ENCODE data around the gene GSAP. TPM values are rescaled to one million over a fixed set of nuclear protein-coding genes. Genes with fewer than 3 reads are reported as not detected.

Gene GSAP
- total and polyA plus RNA-seq, 9 of the 15 experiments (the other 6 are each of a cell fraction or from before 2014, with no cell fraction given) = 0.13 TPM; not detected in 8

- H3K27ac ChIP-seq (ENCODE audit: extremely low read depth, low read depth, low read length) = no peak overlapping the region
- H3K36me3 ChIP-seq (ENCODE audit: control insufficient read depth, insufficient read depth, low read length) = no peaks in the 10 kb centered on the region
- no peak overlapping the region for H2AFZ ChIP-seq (ENCODE audit: low read depth, low read length)
- intact Hi-C loops (cut with micrococcal nuclease) = no loop called here
- ChIA-PET POLR2A (interaction anchor here (0.8 kb wide), 1 partner anchor 639 kb away, joined by 3 read pairs; no protein-coding TSS in a partner anchor), CTCF (ENCODE audit: low intra/inter-chr PET ratio) (no interaction called here)
- no peak overlapping the region for H3K4me3 ChIP-seq
- DNase-seq (ENCODE audit: extremely low read depth in 1 of 4, low spot score in 3 of 4) (no peak), ATAC-seq (no peak; the same call in 2 of the 3 replicates), FAIRE-seq (no peak)
- no peaks in the 10 kb centered on the region for H4K20me1 ChIP-seq (replicated peaks; ENCODE audit: control insufficient read depth, insufficient read depth, low read length)
- no peak overlapping the region for H3K4me2 ChIP-seq (ENCODE audit: insufficient read depth, low read length)
- H3K9ac ChIP-seq (ENCODE audit: insufficient read depth in 1 of 2, low read depth in 2 of 2, low read length in 2 of 2) = no peak overlapping the region
- no TSS peak for BruUV-seq (replicated peaks)
- peaks cover 0 to 14% of the 10 kb centered on the region in 2 experiments; a peak in 1 of 5 replicates for H3K4me1 ChIP-seq (replicated peaks in 1 of 2; ENCODE audit: control insufficient read depth in 2 of 2, insufficient read depth in 2 of 2, low read length in 2 of 2)
- 33% methylated on average over 20 of the region's 20 CpGs for WGBS (ENCODE audit: insufficient coverage, low coverage, missing lambda C conversion rate)
- H3K9me3 ChIP-seq (replicated peaks; ENCODE audit: control insufficient read depth, insufficient read depth, low read depth, low read length) = no peaks in the 10 kb centered on the region
- H3K79me2 ChIP-seq (ENCODE audit: control insufficient read depth, insufficient read depth, low read length) = no peaks in the 10 kb centered on the region
- H3K9me1 ChIP-seq (ENCODE audit: control insufficient read depth, insufficient read depth, low read length) = no peaks in the 10 kb centered on the region
- in situ Hi-C loops (cut with MboI) = no loop called here
- peaks cover 41 to 43% of the 10 kb centered on the region in 2 experiments for H3K27me3 ChIP-seq (ENCODE audit: control insufficient read depth in 2 of 2, insufficient read depth in 2 of 2, low read length in 2 of 2)
- TF ChIP-seq GTF2A2 (tag; IDR thresholded peaks at IDR 0.05) = no peak
- TF ChIP-seq ARHGAP35 (IDR thresholded peaks at IDR 0.05; ENCODE audit: partially characterized antibody) = no peak
- TF ChIP-seq CHD4 (IDR thresholded peaks at IDR 0.05; ENCODE audit: insufficient read depth, insufficient replicate concordance, low read depth, low read length, poor library complexity, severe bottlenecking) = no peak
- TF ChIP-seq FOXK2 (conservative IDR thresholded peaks at IDR 0.05 in 1 of 2, IDR thresholded peaks at IDR 0.05 in 1 of 2; ENCODE audit: low read depth in 2 of 2) = no peak
- TF ChIP-seq GABPB1 (CRISPR knock-in tag; IDR thresholded peaks at IDR 0.05) = no peak
- no peak for TF ChIP-seq HDAC2 (IDR thresholded peaks at IDR 0.05)
- TF ChIP-seq L3MBTL2 (IDR thresholded peaks at IDR 0.05) = no peak
- TF ChIP-seq CHD7 (IDR thresholded peaks at IDR 0.05; ENCODE audit: low read depth, low read length) = peak; percentile 75
These were observed 647 bp upstream of the GSAP start for GRCh38 chr7:77416621-77417371.
